Vagina (tissue), 2 donors: Measurements from ENCODE around the gene SH3BP5L.

ENCODE experiments used
- POLR2AphosphoS5 ChIP-seq, 2 donors: sonication (generic); formaldehyde crosslinking; IDR thresholded peaks; one replicate each; pipeline ENCODE4 v1.9.0; 2017; ENCODE audit warnings: antibody characterized with exemption in 2 of 2, mild to moderate bottlenecking in 2 of 2, low read depth in 1 of 2; ENCODE audit not compliant: insufficient read depth in 1 of 2
- TF ChIP-seq, protein P1 (sequence below), 3 experiments: fragments of 450-650 bp in 2 of 3; fragments of 200-600 bp in 1 of 3; sonication (generic) in 1 of 3; IDR thresholded peaks; one replicate each; pipeline ENCODE4 v1.5.1; 2017 to 2019; ENCODE audit warnings: antibody characterized with exemption in 3 of 3, mild to moderate bottlenecking in 2 of 3, moderate library complexity in 2 of 3

DNA sequence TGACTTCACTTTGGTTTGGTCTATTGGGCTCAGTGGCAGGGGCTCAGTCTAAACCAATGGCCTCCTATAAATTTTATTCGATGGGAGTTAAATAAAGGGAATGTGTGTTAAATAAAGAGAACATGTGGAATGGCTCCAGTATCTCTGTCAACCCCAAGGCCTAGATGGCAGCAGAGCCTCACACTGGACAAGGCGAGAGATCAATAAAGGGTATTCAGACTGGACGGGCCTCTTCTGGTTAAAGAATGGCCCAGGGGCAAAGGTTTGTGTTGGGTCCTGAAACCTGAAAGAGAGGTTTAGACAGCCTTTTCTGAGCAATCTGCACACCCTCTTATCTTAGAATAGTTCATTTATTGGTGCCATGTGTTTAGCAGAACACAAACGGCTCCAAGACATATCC, 34.7 kb downstream of the SH3BP5L start:
- TF ChIP-seq, protein P1, sequence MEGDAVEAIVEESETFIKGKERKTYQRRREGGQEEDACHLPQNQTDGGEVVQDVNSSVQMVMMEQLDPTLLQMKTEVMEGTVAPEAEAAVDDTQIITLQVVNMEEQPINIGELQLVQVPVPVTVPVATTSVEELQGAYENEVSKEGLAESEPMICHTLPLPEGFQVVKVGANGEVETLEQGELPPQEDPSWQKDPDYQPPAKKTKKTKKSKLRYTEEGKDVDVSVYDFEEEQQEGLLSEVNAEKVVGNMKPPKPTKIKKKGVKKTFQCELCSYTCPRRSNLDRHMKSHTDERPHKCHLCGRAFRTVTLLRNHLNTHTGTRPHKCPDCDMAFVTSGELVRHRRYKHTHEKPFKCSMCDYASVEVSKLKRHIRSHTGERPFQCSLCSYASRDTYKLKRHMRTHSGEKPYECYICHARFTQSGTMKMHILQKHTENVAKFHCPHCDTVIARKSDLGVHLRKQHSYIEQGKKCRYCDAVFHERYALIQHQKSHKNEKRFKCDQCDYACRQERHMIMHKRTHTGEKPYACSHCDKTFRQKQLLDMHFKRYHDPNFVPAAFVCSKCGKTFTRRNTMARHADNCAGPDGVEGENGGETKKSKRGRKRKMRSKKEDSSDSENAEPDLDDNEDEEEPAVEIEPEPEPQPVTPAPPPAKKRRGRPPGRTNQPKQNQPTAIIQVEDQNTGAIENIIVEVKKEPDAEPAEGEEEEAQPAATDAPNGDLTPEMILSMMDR (IDR thresholded peaks at IDR 0.05), result no peak
- no peak for TF ChIP-seq POLR2AphosphoS5 (IDR thresholded peaks at IDR 0.05; ENCODE audit: insufficient read depth in 1 of 2, low read depth in 1 of 2)
